Neural cell (in vitro differentiated cells): Measurements from ENCODE around the gene MYH7B. TPM values are rescaled to one million over a fixed set of nuclear protein-coding genes. Genes with fewer than 3 reads are reported as not detected.

Source experiments
- H2AFZ ChIP-seq: fragments of 200-600, 300-800 bp; sonication (generic), shearing (Covaris generic); 2 replicates; pipeline ENCODE4 v1.6.0; 2014; ENCODE audit warnings: low read depth, mild to moderate bottlenecking, antibody characterized with exemption, low read length, moderate library complexity
- H3F3A ChIP-seq: fragments of 200-600 bp; shearing (Covaris generic); 2 replicates; pipeline ENCODE4 v1.6.1; 2016; ENCODE audit warnings: mild to moderate bottlenecking, moderate library complexity, mixed read lengths, antibody characterized with exemption, low read length; ENCODE audit not compliant: insufficient read depth, poor library complexity, severe bottlenecking
- H3K27ac ChIP-seq: fragments of 200-600, 300-800 bp; sonication (generic), shearing (Covaris generic); 2 replicates; pipeline ENCODE4 v1.5.1; 2014; ENCODE audit warnings: mild to moderate bottlenecking, low read length, moderate library complexity
- H3K27me3 ChIP-seq: fragments of 300-800, 200-600 bp; sonication (generic), shearing (Covaris generic); 2 replicates; pipeline ENCODE4 v1.6.0; 2014; ENCODE audit warnings: mild to moderate bottlenecking, low read depth, low read length, moderate library complexity; ENCODE audit not compliant: insufficient read depth
- H3K36me3 ChIP-seq: fragments of 300-800, 200-600 bp; sonication (generic), shearing (Covaris generic); 2 replicates; pipeline ENCODE4 v1.5.1; 2014; ENCODE audit warnings: mild to moderate bottlenecking, antibody characterized with exemption, low read length, moderate library complexity; ENCODE audit not compliant: insufficient read depth
- H3K4me2 ChIP-seq: fragments of 300-800, 200-600 bp; sonication (generic), shearing (Covaris generic); 2 replicates; pipeline ENCODE4 v1.6.0; 2014; ENCODE audit warnings: mild to moderate bottlenecking, low read length
- H3K4me3 ChIP-seq: fragments of 300-800, 200-600 bp; sonication (generic), shearing (Covaris generic); 2 replicates; pipeline ENCODE4 v1.5.1; 2014; ENCODE audit warnings: mild to moderate bottlenecking, low read length, moderate library complexity
- H3K79me2 ChIP-seq: fragments of 200-600 bp; shearing (Covaris generic); replicated peaks from 2 replicates; pipeline ENCODE4 v1.6.0; 2014; ENCODE audit warnings: mild to moderate bottlenecking, low read length, moderate library complexity; ENCODE audit not compliant: insufficient read depth
- H3K9ac ChIP-seq: fragments of 300-800, 200-600 bp; sonication (generic), shearing (Covaris generic); 2 replicates; pipeline ENCODE4 v1.6.1; 2016; ENCODE audit warnings: mild to moderate bottlenecking, low read length, mixed read lengths
- H3K9me2 ChIP-seq: fragments of 200-600 bp; shearing (Covaris generic); 2 replicates; pipeline ENCODE4 v1.6.1; 2016; ENCODE audit warnings: mild to moderate bottlenecking, low read length, mixed read lengths; ENCODE audit not compliant: insufficient read depth
- H3K9me3 ChIP-seq: fragments of 200-600, 300-800 bp; sonication (generic), shearing (Covaris generic); 2 replicates; pipeline ENCODE4 v1.6.1; 2016; ENCODE audit warnings: mild to moderate bottlenecking, mixed run types, low read length, moderate library complexity, mixed read lengths
- H4K20me1 ChIP-seq: fragments of 200-600 bp; shearing (Covaris generic); 2 replicates; pipeline ENCODE4 v1.6.1; 2016; ENCODE audit warnings: mild to moderate bottlenecking, mixed run types; ENCODE audit not compliant: insufficient read depth
- EP300 ChIP-seq: fragments of 450-650 bp; conservative IDR thresholded peaks from 2 replicates; pipeline ENCODE4 v1.6.1; 2014; ENCODE audit warnings: antibody characterized with exemption, mild to moderate bottlenecking, moderate library complexity; ENCODE audit not compliant: poor library complexity, severe bottlenecking
- EZH2 ChIP-seq: fragments of 200-600, 300-800 bp; shearing (Covaris generic), sonication (generic); IDR thresholded peaks from 2 replicates; pipeline ENCODE4 v1.6.1; 2014; ENCODE audit warnings: antibody characterized with exemption, low read length, borderline replicate concordance, mild to moderate bottlenecking; ENCODE audit not compliant: insufficient read depth, poor library complexity, severe bottlenecking
- MXI1 ChIP-seq: fragments of 450-650 bp; conservative IDR thresholded peaks from 2 replicates; pipeline ENCODE4 v1.6.1; 2014; ENCODE audit warnings: antibody characterized with exemption, mild to moderate bottlenecking; ENCODE audit not compliant: poor library complexity, severe bottlenecking
- POLR2AphosphoS5 ChIP-seq: IDR thresholded peaks from 2 replicates; pipeline ENCODE4 v1.6.1; 2012
- RAD21 ChIP-seq: fragments of 450-650 bp; conservative IDR thresholded peaks from 2 replicates; pipeline ENCODE4 v1.6.1; 2014; ENCODE audit warnings: antibody characterized with exemption, mild to moderate bottlenecking, moderate library complexity
- SMC3 ChIP-seq: fragments of 450-650 bp; conservative IDR thresholded peaks from 2 replicates; pipeline ENCODE4 v1.6.1; 2014; ENCODE audit warnings: antibody characterized with exemption, mild to moderate bottlenecking, moderate library complexity; ENCODE audit not compliant: poor library complexity
- TAF1 ChIP-seq: IDR thresholded peaks from 2 replicates; pipeline ENCODE4 v1.6.1; 2012; ENCODE audit warnings: low read depth
- polyA plus RNA-seq: library from polyadenylated mRNA; depleted of rRNA; stranded (reverse); fragments of >200 nt; gene quantifications from 2 replicates; pipeline ENCODE4 v1.2.3, GENCODE V29; 2014
- TF ChIP-seq, protein P1 (sequence below): IDR thresholded peaks from 2 replicates; pipeline ENCODE4 v1.6.1; 2012; ENCODE audit warnings: borderline replicate concordance
- TF ChIP-seq, protein P2 (sequence below): fragments of 450-650 bp; IDR thresholded peaks from 2 replicates; pipeline ENCODE4 v1.5.1; 2014; ENCODE audit warnings: antibody characterized with exemption, mild to moderate bottlenecking, moderate library complexity; ENCODE audit not compliant: poor library complexity, severe bottlenecking

The MYH7B gene
- polyA plus RNA-seq, 1 donor from 2014 or later: not detected

DNA sequence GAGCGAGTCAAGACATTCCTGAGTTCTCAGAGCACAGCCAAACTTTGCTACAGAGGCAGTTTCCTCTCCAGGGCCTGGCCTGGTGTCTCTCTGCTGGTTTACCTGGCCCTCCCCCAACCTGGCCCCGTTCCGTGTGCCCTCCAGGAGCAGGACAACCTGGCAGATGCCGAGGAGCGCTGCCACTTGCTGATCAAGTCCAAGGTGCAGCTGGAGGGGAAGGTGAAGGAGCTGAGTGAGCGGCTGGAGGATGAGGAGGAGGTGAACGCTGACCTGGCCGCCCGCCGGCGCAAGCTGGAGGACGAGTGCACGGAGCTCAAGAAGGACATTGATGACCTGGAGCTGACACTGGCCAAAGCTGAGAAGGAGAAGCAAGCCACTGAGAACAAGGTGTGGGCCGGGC lies 39.5 kb downstream of the MYH7B start:
- Histone ChIP-seq H3K79me2 (no peaks in the 10 kb centered on the region), H3K9ac (no peak overlapping the region), H3K4me3 (no peak overlapping the region), H2AFZ (no peak overlapping the region), H4K20me1 (no peaks in the 10 kb centered on the region), H3K9me3 (no peaks in the 10 kb centered on the region), H3K9me2 (no peaks in the 10 kb centered on the region), H3K4me2 (no peak overlapping the region), H3F3A (no peaks in the 10 kb centered on the region), H3K27ac (no peak overlapping the region), H3K27me3 (no peaks in the 10 kb centered on the region), H3K36me3 (no peaks in the 10 kb centered on the region)
- TF ChIP-seq, protein P1, sequence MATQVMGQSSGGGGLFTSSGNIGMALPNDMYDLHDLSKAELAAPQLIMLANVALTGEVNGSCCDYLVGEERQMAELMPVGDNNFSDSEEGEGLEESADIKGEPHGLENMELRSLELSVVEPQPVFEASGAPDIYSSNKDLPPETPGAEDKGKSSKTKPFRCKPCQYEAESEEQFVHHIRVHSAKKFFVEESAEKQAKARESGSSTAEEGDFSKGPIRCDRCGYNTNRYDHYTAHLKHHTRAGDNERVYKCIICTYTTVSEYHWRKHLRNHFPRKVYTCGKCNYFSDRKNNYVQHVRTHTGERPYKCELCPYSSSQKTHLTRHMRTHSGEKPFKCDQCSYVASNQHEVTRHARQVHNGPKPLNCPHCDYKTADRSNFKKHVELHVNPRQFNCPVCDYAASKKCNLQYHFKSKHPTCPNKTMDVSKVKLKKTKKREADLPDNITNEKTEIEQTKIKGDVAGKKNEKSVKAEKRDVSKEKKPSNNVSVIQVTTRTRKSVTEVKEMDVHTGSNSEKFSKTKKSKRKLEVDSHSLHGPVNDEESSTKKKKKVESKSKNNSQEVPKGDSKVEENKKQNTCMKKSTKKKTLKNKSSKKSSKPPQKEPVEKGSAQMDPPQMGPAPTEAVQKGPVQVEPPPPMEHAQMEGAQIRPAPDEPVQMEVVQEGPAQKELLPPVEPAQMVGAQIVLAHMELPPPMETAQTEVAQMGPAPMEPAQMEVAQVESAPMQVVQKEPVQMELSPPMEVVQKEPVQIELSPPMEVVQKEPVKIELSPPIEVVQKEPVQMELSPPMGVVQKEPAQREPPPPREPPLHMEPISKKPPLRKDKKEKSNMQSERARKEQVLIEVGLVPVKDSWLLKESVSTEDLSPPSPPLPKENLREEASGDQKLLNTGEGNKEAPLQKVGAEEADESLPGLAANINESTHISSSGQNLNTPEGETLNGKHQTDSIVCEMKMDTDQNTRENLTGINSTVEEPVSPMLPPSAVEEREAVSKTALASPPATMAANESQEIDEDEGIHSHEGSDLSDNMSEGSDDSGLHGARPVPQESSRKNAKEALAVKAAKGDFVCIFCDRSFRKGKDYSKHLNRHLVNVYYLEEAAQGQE: no peak
- no peak for TF ChIP-seq RAD21
- no peak for TF ChIP-seq MXI1
- TF ChIP-seq, protein P2, sequence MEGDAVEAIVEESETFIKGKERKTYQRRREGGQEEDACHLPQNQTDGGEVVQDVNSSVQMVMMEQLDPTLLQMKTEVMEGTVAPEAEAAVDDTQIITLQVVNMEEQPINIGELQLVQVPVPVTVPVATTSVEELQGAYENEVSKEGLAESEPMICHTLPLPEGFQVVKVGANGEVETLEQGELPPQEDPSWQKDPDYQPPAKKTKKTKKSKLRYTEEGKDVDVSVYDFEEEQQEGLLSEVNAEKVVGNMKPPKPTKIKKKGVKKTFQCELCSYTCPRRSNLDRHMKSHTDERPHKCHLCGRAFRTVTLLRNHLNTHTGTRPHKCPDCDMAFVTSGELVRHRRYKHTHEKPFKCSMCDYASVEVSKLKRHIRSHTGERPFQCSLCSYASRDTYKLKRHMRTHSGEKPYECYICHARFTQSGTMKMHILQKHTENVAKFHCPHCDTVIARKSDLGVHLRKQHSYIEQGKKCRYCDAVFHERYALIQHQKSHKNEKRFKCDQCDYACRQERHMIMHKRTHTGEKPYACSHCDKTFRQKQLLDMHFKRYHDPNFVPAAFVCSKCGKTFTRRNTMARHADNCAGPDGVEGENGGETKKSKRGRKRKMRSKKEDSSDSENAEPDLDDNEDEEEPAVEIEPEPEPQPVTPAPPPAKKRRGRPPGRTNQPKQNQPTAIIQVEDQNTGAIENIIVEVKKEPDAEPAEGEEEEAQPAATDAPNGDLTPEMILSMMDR: no peak
- TF ChIP-seq SMC3: no peak
- TF ChIP-seq TAF1: no peak
- no peak for TF ChIP-seq EP300
- no peak for TF ChIP-seq POLR2AphosphoS5
- TF ChIP-seq EZH2: no peak

DNA sequence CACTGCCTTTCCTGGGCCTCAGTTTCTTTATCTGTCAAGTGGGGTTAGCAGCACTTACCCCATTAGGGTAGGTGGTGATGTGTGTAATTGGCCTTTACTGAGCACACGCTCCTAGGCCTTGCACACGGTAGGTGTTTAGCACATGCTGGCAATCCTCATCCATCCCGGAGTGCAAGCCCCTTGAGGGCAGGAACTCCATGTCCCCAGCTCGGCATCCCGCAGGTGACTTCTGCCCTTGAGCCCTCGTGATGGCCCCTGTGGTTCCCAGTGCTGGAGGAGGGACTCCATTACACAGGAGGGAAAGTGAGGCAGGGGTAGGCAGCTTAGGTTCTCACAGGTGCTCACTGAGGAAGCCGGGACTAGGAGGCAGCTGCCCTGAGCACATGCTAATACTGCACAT lies 40.0 kb downstream of the MYH7B start:
- H3K79me2 ChIP-seq: no peaks in the 10 kb centered on the region
- no peaks in the 10 kb centered on the region for H3F3A ChIP-seq
- no peaks in the 10 kb centered on the region for H3K36me3 ChIP-seq
- no peak overlapping the region for H3K4me3 ChIP-seq
- H3K9ac ChIP-seq: no peak overlapping the region
- no peaks in the 10 kb centered on the region for H3K27me3 ChIP-seq
- no peak overlapping the region for H3K4me2 ChIP-seq
- H3K27ac ChIP-seq: no peak overlapping the region
- H4K20me1 ChIP-seq: no peaks in the 10 kb centered on the region
- no peaks in the 10 kb centered on the region for H3K9me2 ChIP-seq
- TF ChIP-seq MXI1 (no peak), POLR2AphosphoS5 (no peak), SMC3 (no peak), TAF1 (no peak), RAD21 (no peak), EZH2 (no peak), EP300 (no peak)
- TF ChIP-seq, protein P2: no peak
- TF ChIP-seq, protein P1: no peak
- no peak overlapping the region for H2AFZ ChIP-seq
- H3K9me3 ChIP-seq: no peaks in the 10 kb centered on the region
